ENCODE measurements around the gene FLT1. TPM values are rescaled to one million over a fixed set of nuclear protein-coding genes. Genes with fewer than 3 reads are reported as not detected.

The FLT1 gene
- total RNA-seq, 1 donor from 2014 or later, result 32.4 TPM

GRCh38 chr13:28358708-28359107, 136.2 kb downstream of the FLT1 start:
- peaks cover 4% of the 10 kb centered on the region for H3K9me3 Mint-ChIP-seq
- peaks cover 20% of the 10 kb centered on the region for H3K36me3 Mint-ChIP-seq (ENCODE audit: low read depth)
- no peak overlapping the region for H3K4me3 Mint-ChIP-seq (ENCODE audit: low read depth)
- no peak overlapping the region for H3K27ac Mint-ChIP-seq
- H3K4me1 Mint-ChIP-seq (ENCODE audit: low read depth), result peaks cover 35% of the 10 kb centered on the region
- no peak for DNase-seq (ENCODE audit: low spot score)
- intact Hi-C loops (cut with micrococcal nuclease), result no loop called here
- H3K27me3 Mint-ChIP-seq (ENCODE audit: low read depth), result peaks cover 8% of the 10 kb centered on the region

GRCh38 chr13:28357911-28358433, 137.0 kb downstream of the FLT1 start:
- Mint-ChIP-seq H3K4me3 (ENCODE audit: low read depth) (no peak overlapping the region), H3K27ac (no peak overlapping the region), H3K36me3 (ENCODE audit: low read depth) (peaks cover 20% of the 10 kb centered on the region), H3K4me1 (ENCODE audit: low read depth) (peaks cover 37% of the 10 kb centered on the region), H3K27me3 (ENCODE audit: low read depth) (peaks cover 7% of the 10 kb centered on the region), H3K9me3 (peaks cover 4% of the 10 kb centered on the region)
- intact Hi-C loops (cut with micrococcal nuclease), result no loop called here
- no peak for DNase-seq (ENCODE audit: low spot score)

GRCh38 chr13:28357247-28357825, 137.6 kb downstream of the FLT1 start:
- no peak overlapping the region for H3K4me3 Mint-ChIP-seq (ENCODE audit: low read depth)
- H3K36me3 Mint-ChIP-seq (ENCODE audit: low read depth), result peaks cover 20% of the 10 kb centered on the region
- no peak for DNase-seq (ENCODE audit: low spot score)
- H3K27ac Mint-ChIP-seq, result no peak overlapping the region
- peaks cover 4% of the 10 kb centered on the region for H3K9me3 Mint-ChIP-seq
- intact Hi-C loops (cut with micrococcal nuclease), result no loop called here
- peaks cover 5% of the 10 kb centered on the region for H3K27me3 Mint-ChIP-seq (ENCODE audit: low read depth)
- peaks cover 37% of the 10 kb centered on the region for H3K4me1 Mint-ChIP-seq (ENCODE audit: low read depth)

GRCh38 chr13:28356561-28357021, 138.3 kb downstream of the FLT1 start:
- no peak for DNase-seq (ENCODE audit: low spot score)
- intact Hi-C loops (cut with micrococcal nuclease), result no loop called here
- peaks cover 20% of the 10 kb centered on the region for H3K36me3 Mint-ChIP-seq (ENCODE audit: low read depth)
- H3K4me1 Mint-ChIP-seq (ENCODE audit: low read depth), result peaks cover 37% of the 10 kb centered on the region
- peaks cover 4% of the 10 kb centered on the region for H3K9me3 Mint-ChIP-seq
- no peak overlapping the region for H3K27ac Mint-ChIP-seq
- H3K4me3 Mint-ChIP-seq (ENCODE audit: low read depth), result no peak overlapping the region
- peaks cover 3% of the 10 kb centered on the region for H3K27me3 Mint-ChIP-seq (ENCODE audit: low read depth)

- peaks cover 20% of the 10 kb centered on the region for H3K36me3 Mint-ChIP-seq (ENCODE audit: low read depth)
- H3K4me3 Mint-ChIP-seq (ENCODE audit: low read depth), result no peak overlapping the region
- H3K27ac Mint-ChIP-seq, result peak overlapping the region; percentile 70
- no peak for DNase-seq (ENCODE audit: low spot score)
- intact Hi-C loops (cut with micrococcal nuclease), result no loop called here
- peaks cover 37% of the 10 kb centered on the region for H3K4me1 Mint-ChIP-seq (ENCODE audit: low read depth)
- no peaks in the 10 kb centered on the region for H3K27me3 Mint-ChIP-seq (ENCODE audit: low read depth)
- peaks cover 4% of the 10 kb centered on the region for H3K9me3 Mint-ChIP-seq
Measured at GRCh38 chr13:28355822-28356371, 139.0 kb downstream of the FLT1 start.

GRCh38 chr13:28355046-28355821, 139.7 kb downstream of the FLT1 start:
- peaks cover 4% of the 10 kb centered on the region for H3K9me3 Mint-ChIP-seq
- H3K27ac Mint-ChIP-seq, result peak overlapping the region; percentile 70
- H3K27me3 Mint-ChIP-seq (ENCODE audit: low read depth), result no peaks in the 10 kb centered on the region
- intact Hi-C loops (cut with micrococcal nuclease), result no loop called here
- peaks cover 20% of the 10 kb centered on the region for H3K36me3 Mint-ChIP-seq (ENCODE audit: low read depth)
- peaks cover 37% of the 10 kb centered on the region for H3K4me1 Mint-ChIP-seq (ENCODE audit: low read depth)
- DNase-seq (ENCODE audit: low spot score), result no peak
- no peak overlapping the region for H3K4me3 Mint-ChIP-seq (ENCODE audit: low read depth)

- no peak for DNase-seq (ENCODE audit: low spot score)
- H3K36me3 Mint-ChIP-seq (ENCODE audit: low read depth), result peaks cover 19% of the 10 kb centered on the region
- no peak overlapping the region for H3K4me3 Mint-ChIP-seq (ENCODE audit: low read depth)
- no peak overlapping the region for H3K27ac Mint-ChIP-seq
- intact Hi-C loops (cut with micrococcal nuclease), result no loop called here
- H3K4me1 Mint-ChIP-seq (ENCODE audit: low read depth), result peaks cover 36% of the 10 kb centered on the region
- H3K9me3 Mint-ChIP-seq, result peaks cover 3% of the 10 kb centered on the region
- H3K27me3 Mint-ChIP-seq (ENCODE audit: low read depth), result no peaks in the 10 kb centered on the region
Measured at GRCh38 chr13:28353679-28354078, 141.2 kb downstream of the FLT1 start.

GRCh38 chr13:28349907-28350654, 144.8 kb downstream of the FLT1 start:
- DNase-seq (ENCODE audit: low spot score), result no peak
- H3K9me3 Mint-ChIP-seq, result no peaks in the 10 kb centered on the region
- peaks cover 3% of the 10 kb centered on the region for H3K36me3 Mint-ChIP-seq (ENCODE audit: low read depth)
- no peak overlapping the region for H3K27ac Mint-ChIP-seq
- peaks cover 12% of the 10 kb centered on the region for H3K27me3 Mint-ChIP-seq (ENCODE audit: low read depth)
- H3K4me3 Mint-ChIP-seq (ENCODE audit: low read depth), result no peak overlapping the region
- intact Hi-C loops (cut with micrococcal nuclease), result no loop called here
- peaks cover 23% of the 10 kb centered on the region for H3K4me1 Mint-ChIP-seq (ENCODE audit: low read depth)

GRCh38 chr13:28349371-28349770, 145.6 kb downstream of the FLT1 start:
- Mint-ChIP-seq H3K4me1 (ENCODE audit: low read depth) (peaks cover 18% of the 10 kb centered on the region), H3K9me3 (no peaks in the 10 kb centered on the region), H3K4me3 (ENCODE audit: low read depth) (no peak overlapping the region), H3K36me3 (ENCODE audit: low read depth) (no peaks in the 10 kb centered on the region), H3K27ac (no peak overlapping the region), H3K27me3 (ENCODE audit: low read depth) (peaks cover 13% of the 10 kb centered on the region)
- DNase-seq (ENCODE audit: low spot score), result no peak
- intact Hi-C loops (cut with micrococcal nuclease), result no loop called here

GRCh38 chr13:28347456-28348371, 147.2 kb downstream of the FLT1 start:
- H3K4me3 Mint-ChIP-seq (ENCODE audit: low read depth), result no peak overlapping the region
- DNase-seq (ENCODE audit: low spot score), result no peak
- peaks cover 12% of the 10 kb centered on the region for H3K4me1 Mint-ChIP-seq (ENCODE audit: low read depth)
- H3K27me3 Mint-ChIP-seq (ENCODE audit: low read depth), result peaks cover 14% of the 10 kb centered on the region
- intact Hi-C loops (cut with micrococcal nuclease), result no loop called here
- no peaks in the 10 kb centered on the region for H3K9me3 Mint-ChIP-seq
- H3K27ac Mint-ChIP-seq, result no peak overlapping the region
- H3K36me3 Mint-ChIP-seq (ENCODE audit: low read depth), result no peaks in the 10 kb centered on the region

- Mint-ChIP-seq H3K4me1 (ENCODE audit: low read depth) (peaks cover 15% of the 10 kb centered on the region), H3K27ac (no peak overlapping the region), H3K4me3 (ENCODE audit: low read depth) (no peak overlapping the region), H3K27me3 (ENCODE audit: low read depth) (peaks cover 16% of the 10 kb centered on the region), H3K9me3 (no peaks in the 10 kb centered on the region), H3K36me3 (ENCODE audit: low read depth) (no peaks in the 10 kb centered on the region)
- intact Hi-C loops (cut with micrococcal nuclease), result no loop called here
- no peak for DNase-seq (ENCODE audit: low spot score)
Measured at GRCh38 chr13:28346154-28346553, 148.8 kb downstream of the FLT1 start.

- H3K36me3 Mint-ChIP-seq (ENCODE audit: low read depth), result no peaks in the 10 kb centered on the region
- H3K27me3 Mint-ChIP-seq (ENCODE audit: low read depth), result peaks cover 16% of the 10 kb centered on the region
- no peak overlapping the region for H3K4me3 Mint-ChIP-seq (ENCODE audit: low read depth)
- no peak for DNase-seq (ENCODE audit: low spot score)
- H3K4me1 Mint-ChIP-seq (ENCODE audit: low read depth), result peaks cover 23% of the 10 kb centered on the region
- H3K27ac Mint-ChIP-seq, result no peak overlapping the region
- intact Hi-C loops (cut with micrococcal nuclease), result no loop called here
- H3K9me3 Mint-ChIP-seq, result no peaks in the 10 kb centered on the region
Measured at GRCh38 chr13:28344163-28344562, 150.8 kb downstream of the FLT1 start.
